HL-60/S4 (cell line): ENCODE results near the gene INSR.
"Not testable (repeated sequence)": the region's sequence is repeated elsewhere in the genome, so short reads cannot be mapped to it uniquely, and the experiment has no call there.

Source experiments
- in situ Hi-C: fragments of 300-500 bp; cut with MboI; formaldehyde crosslinking; loops from 2 replicates; pipeline ENCODE4 v1.14.3; 2022; ENCODE audit warnings: low sequenced_read_pairs

INSR gene

GRCh38 chr19:7225741-7226140, 68.5 kb downstream of the INSR start:
- in situ Hi-C loops: no loop called here

- in situ Hi-C loops: no loop called here
Observed at GRCh38 chr19:7224995-7225394, 69.2 kb downstream of the INSR start.

DNA sequence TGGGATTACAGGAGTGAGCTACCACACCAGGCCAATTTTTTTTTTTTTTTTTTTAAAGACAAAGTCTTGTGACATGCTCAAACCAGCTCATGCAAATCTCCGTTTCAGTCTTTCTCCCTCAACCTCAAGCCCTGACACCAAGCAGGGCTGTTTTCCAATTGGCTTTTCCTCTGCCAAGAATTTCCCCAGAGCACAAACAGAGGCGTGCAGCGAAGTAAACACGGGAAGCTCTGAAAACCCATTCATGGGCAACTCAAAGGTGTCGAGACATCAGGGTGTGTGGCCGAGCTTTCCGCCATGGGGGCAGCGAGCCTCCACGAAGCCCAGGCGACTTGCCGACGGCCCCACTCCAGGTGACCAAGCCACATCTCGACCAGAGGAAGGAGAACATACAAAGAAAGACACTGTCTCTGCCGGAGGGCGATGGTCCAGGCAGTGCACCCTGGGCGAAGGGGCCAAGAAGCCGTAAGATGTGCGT, 70.0 kb downstream of the INSR start:
- in situ Hi-C loops: no loop called here

GRCh38 chr19:7223429-7223828, 70.8 kb downstream of the INSR start:
- in situ Hi-C loops: no loop called here

- in situ Hi-C loops: no loop called here
Observed at GRCh38 chr19:7219056-7219455, 75.2 kb downstream of the INSR start.

DNA sequence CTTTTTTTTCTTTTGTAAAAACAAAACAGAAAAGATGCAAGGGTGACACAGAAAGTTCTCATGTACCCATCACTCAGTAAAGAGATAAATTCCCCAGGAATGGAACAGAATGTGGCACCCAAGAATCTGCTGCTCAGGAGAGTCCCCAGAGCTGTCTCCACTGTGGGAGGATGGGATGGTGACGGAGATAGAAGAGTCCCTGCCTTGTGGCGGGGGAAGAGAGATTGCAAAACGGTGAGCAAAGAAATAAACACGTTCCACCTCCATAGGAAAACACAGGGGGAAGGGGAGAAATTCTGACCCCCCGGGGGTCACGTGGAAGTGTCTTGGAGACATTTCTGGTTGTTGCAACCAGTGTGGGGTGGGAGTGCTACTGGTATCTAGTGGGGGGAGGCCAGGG, 76.4 kb downstream of the INSR start:
- in situ Hi-C loops: no loop called here

DNA sequence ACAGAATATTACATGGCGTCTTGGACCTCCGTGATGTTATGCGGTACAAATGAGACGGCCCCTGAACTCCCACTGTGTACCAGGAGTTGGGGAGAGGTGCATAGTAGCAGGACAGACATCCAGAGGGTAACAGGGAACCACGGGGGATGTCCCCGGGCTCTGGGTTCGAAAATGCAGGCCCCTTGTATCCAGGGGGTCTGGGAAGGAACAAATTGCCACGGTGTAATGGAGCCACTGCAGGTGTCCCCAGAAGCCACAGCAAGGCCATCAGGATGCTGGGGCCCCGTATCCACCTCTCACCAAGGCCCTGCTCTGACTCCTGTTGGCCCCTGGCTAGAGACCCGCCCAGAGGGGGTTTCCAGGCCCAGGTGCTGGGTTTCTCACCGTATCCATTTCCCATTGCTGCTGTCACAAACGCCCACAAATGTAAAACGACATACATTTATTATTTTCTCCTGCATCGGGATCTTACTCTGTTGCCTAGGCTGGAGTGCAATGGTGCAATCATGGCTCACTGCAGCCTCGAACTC, 77.8 kb downstream of the INSR start:
- in situ Hi-C loops: no loop called here

DNA sequence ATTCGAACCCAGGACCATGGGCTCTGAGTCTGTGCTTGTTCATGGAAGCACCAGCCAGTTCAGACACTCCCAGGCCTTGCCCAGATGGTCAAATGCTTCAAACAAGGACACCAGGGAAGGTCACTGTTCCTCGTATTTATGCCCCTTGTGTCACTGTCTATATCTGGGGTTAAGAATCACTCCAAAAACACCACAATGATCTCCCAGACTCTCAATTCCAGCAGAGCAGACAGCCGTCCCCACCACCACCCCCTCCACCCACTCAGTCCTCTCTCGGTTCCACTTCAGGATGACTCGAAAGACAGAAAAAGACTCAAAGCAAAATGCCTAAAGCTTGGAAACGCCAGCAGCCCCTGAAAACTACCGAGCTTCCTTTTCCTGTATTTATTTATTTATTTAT, 79.0 kb downstream of the INSR start:
- in situ Hi-C loops: no loop called here

GRCh38 chr19:7214324-7215089, 79.7 kb downstream of the INSR start:
- in situ Hi-C loops: no loop called here

GRCh38 chr19:7213628-7214323, 80.4 kb downstream of the INSR start:
- in situ Hi-C loops: no loop called here

DNA sequence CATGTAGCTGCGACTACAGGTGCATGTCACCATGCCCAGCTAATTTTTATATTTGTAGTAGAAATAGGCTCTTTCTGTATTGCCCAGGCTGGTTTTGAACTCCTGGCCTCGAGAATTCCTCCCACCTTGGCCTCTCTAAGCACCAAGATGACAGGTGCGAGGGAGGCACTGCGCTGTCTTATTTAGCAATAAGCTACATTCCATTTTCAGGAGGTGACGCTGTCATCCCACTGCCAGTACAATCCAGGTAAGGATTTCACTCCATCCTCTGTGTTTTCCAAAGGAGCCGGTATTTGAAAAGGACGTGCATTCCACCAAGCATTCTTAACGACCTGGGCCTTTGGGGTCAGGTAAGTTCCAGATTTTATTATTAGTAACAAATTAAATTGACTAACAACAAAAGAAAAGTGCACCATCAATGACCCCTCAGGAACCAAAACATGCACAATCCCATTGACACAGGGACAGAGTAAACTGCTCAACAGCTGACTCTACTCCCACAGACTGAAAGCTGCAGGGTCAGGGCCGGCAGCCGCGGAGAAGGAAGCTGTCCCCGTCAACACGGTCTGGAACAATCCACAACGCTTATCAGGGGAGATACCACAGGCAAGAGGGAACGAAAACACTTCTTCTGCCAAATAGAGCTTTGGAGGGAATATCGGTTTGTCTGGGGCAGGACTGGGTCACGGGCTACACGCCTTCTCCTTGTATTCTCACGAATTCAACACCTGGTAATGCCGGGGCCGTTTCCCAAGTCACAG, 82.8 kb downstream of the INSR start:
- in situ Hi-C loops: no loop called here

DNA sequence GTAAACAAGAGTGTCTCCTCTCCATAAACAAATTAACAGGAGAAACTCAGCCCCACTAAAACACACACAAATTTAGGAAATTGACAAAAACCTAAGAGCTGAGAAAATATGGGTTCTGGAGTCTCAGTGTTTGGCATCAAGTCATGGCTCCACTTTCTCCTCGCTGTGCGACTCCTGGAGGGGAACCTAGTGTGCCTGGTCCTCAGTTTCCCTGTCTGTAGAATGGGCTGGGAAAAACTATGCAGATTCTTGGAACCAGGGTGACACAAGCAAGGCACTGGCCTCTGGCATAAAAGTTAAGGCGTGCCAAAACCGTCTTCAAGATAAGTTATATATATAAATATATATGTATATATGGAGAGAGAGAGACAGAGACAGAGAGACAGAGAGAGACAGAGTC, 83.9 kb downstream of the INSR start:
- in situ Hi-C loops: no loop called here

- in situ Hi-C loops: not testable (repeated sequence)
Observed at GRCh38 chr19:7209597-7210325, 84.5 kb downstream of the INSR start.

GRCh38 chr19:7209036-7209435, 85.2 kb downstream of the INSR start:
- in situ Hi-C loops: not testable (repeated sequence)

DNA sequence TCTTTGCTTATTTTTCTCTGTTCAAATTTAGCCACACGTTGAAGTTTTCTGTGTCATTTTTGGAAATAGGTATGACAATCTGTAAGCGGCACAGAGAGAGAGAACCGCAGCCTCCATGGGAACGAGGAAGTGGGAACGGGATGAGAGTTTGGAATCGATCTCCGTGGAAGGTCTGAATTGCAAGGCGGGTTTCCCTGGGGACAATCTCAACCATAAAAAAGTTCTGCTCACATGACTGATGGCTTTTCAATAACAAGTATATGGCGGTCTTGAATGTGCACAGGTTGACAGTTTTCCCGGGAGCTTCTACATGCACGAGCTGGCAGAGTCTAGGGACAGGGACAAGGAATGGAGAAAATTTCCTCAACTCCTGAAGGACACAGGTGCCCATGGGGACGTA, 90.9 kb downstream of the INSR start:
- in situ Hi-C loops: no loop called here

DNA sequence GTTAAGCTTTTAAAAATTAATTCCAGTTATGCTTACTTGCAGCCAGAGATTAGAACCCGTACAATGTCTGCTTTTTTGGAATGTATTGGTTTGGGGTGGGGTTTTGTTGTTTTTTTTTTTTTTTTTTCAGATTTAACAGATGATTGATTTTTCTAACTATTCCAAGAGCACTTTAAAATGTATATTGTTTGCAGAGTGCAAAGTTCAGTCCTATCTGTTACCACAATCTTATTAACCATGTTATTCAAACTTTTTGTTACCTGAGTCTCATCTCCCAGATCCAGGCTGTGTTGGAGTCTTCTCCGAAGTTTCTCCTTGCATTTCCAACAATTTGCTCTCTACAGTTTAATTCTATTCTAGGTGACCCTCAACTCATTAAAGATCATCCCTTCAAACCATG, 91.3 kb downstream of the INSR start:
- in situ Hi-C loops: no loop called here

- in situ Hi-C loops: no loop called here
Observed at GRCh38 chr19:7200736-7201135, 93.5 kb downstream of the INSR start.

DNA sequence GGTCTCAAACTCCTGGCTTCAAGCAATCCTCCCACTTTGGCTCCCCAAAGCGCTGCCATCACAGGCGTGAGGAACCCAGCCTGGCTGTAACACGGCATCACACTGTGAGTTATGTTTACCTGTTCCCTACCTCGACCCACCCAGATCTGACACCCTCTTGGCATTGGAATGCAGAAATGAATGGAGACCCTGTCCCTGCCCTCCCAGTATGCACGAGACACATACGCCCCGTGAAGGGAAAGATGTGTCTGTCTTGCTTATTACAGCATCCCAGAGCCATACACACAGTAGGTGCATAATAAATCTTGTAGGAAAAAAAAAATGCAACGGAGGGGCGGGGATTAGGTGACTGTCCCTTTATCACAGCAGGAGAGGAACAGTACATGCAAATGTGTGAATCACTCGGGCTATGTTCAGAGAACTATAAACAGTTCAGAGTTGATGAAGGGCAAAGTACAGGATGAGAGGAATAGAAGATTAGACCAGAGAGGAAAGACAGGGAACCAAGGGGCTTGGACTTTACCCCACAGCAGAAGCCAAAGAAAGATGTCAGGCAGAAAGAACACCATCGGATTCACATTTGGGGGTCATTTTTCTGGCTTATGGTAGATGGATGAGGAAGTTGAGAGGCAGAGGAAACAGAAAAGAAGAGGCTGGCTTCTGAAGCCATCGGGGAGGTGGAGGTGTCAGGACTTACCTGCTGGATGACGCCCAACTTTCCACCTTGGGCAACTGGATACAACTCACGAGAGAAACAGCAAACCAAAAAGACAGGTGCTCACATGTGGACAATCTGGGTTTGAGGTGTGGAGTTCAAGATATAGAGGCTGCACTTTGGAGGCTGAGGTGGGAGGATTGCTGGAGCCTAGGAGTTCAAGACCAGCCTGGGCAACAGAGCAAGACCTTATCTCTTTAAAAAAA, 94.3 kb downstream of the INSR start:
- in situ Hi-C loops: loop anchor here (5.0 kb wide), 1 partner anchor 92 kb away; the partner anchor contains the start of gene INSR
